Lung (tissue), 12 donors: ENCODE results near the gene KCNMA1. TPM values are rescaled to one million over a fixed set of nuclear protein-coding genes. Genes with fewer than 3 reads are reported as not detected.

ENCODE experiments used
- ATAC-seq: fragments of 200-7000 bp; cut with Tn5 transposase; one replicate; pipeline ENCODE4 v1.9.1; 2020; ENCODE audit warnings: moderate number of reproducible peaks; ENCODE audit not compliant: insufficient read depth, low FRiP score
- DNase-seq, 3 donors: peaks; one replicate each; pipeline ENCODE4 v3.0.0-alpha.2; 2013 to 2017
- H3K27ac ChIP-seq, 2 donors: one replicate each; pipeline ENCODE4 v1.5.1; 2013; ENCODE audit warnings: mild to moderate bottlenecking in 2 of 2, moderate library complexity in 2 of 2, control low read depth in 1 of 2, inconsistent platforms in 1 of 2, low read depth in 1 of 2, low read length in 1 of 2
- H3K27me3 ChIP-seq, 3 donors: one replicate each; pipeline ENCODE4 v1.5.1; 2013; ENCODE audit warnings: low read length in 2 of 3; ENCODE audit not compliant: control insufficient read depth in 3 of 3, insufficient read depth in 3 of 3
- H3K36me3 ChIP-seq, 4 donors: one replicate each; pipeline ENCODE4 v1.5.1; 2013; ENCODE audit warnings: low read length in 4 of 4, mild to moderate bottlenecking in 1 of 4, moderate library complexity in 1 of 4; ENCODE audit not compliant: control insufficient read depth in 4 of 4, insufficient read depth in 4 of 4
- H3K4me1 ChIP-seq, 5 donors: one replicate each; pipeline ENCODE4 v1.5.1; 2013; ENCODE audit warnings: low read length in 5 of 5, mild to moderate bottlenecking in 2 of 5, moderate library complexity in 1 of 5; ENCODE audit not compliant: control insufficient read depth in 5 of 5, insufficient read depth in 5 of 5
- H3K4me3 ChIP-seq: one replicate; pipeline ENCODE4 v1.5.1; 2013; ENCODE audit warnings: mild to moderate bottlenecking, control low read depth, moderate library complexity
- H3K9ac ChIP-seq, 2 donors: one replicate each; pipeline ENCODE4 v1.5.1; 2013; ENCODE audit warnings: low read length in 2 of 2, control low read depth in 1 of 2; ENCODE audit not compliant: insufficient read depth in 1 of 2
- H3K9me3 ChIP-seq, 4 donors: one replicate each; pipeline ENCODE4 v1.5.1; 2013; ENCODE audit warnings: low read length in 3 of 4, mild to moderate bottlenecking in 1 of 4, moderate library complexity in 1 of 4; ENCODE audit not compliant: control insufficient read depth in 4 of 4, insufficient read depth in 3 of 4
- WGBS, 2 donors: extraction: QIAGEN DNeasy Blood & Tissue Kit; methylation state at CpG; one replicate each; pipeline ENCODE4 v1.1.7; 2013; 5-methylcytosine and 5-hydroxymethylcytosine counted together
- polyA plus RNA-seq, 2 donors: library from polyadenylated mRNA; stranded (reverse); fragments of 200-250 nt; gene quantifications; one replicate each; pipeline ENCODE4 v1.2.1, GENCODE V29; 2013
- total RNA-seq, 2 donors: library from RNA; depleted of rRNA in 1 of 2; stranded (reverse); fragments of >200 nt in 1 of 2; gene quantifications; one replicate each; pipeline ENCODE4 v1.2.1, GENCODE V29; 2014 to 2021
- TF ChIP-seq, protein P1 (sequence below): IDR thresholded peaks from 2 replicates; pipeline ENCODE4 v1.5.1; 2012; ENCODE audit warnings: mild to moderate bottlenecking; ENCODE audit errors: control extremely low read depth, extremely low read depth
- donor health status: control.
- donor health status: control.
- donor health status: Bipolar disorder and iron deficiency.
- donor health status: healthy.
- donor health status: DM: yes; HTN: yes; CAD: no.

Gene KCNMA1
- total and polyA plus RNA-seq, 4 donors = 3.8 to 13.0 (median 5.5) TPM

DNA sequence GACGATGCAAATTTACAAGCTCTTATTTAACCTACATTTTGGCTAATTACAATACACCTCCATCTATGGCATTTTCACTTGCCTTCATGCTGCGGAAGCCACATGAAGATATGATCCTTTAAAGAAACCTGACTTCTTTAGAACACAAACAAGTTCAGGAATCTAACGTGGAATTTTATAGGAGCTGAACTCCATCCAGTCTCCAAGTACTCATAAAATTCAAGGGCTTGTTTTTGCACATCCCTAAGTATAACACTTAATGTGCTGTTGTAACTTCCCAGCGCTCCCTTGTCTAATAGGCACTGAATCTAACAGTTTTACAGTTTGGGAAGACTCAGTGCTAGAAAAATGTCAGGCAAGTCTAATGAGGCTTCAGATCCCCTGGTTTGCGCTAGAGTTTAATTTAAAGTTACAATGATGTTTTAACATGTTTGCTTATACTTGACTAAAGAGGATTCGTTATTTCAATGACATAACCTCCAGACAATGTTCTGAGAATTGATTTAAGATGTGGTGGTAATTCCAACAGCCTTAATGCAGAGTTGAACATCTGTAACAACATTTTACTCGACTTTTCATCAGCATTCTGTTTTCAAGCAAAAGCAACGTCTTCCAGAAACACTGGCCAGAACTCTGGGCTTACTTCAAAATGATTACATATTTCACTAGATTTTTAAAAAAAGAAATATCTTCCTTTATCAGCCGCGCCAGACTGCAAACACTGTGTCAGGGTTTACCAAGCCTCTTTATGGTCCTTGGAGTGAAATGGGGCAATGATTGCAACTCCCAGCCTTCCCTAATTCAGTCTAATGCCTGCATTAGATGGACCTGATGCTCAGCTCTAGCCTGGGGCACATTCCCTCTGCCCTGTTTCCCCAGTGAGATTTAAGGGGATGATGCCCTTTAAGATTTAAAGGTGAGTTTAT is 664.3 kb downstream of the KCNMA1 start:
- no peaks in the 10 kb centered on the region for H3K9me3 ChIP-seq
- H3K4me1 ChIP-seq = peaks cover 0 to 40% (median 14%) of the 10 kb centered on the region in 5 donors
- WGBS, 2 donors = 60 to 79% methylated on average over 10 of the region's 10 CpGs
- H3K9ac ChIP-seq = no peak overlapping the region
- H3K36me3 ChIP-seq = no peaks in the 10 kb centered on the region
- no peak overlapping the region for H3K4me3 ChIP-seq
- no peak for ATAC-seq
- peak in 2 of 3 donors; percentile 66 to 74 for DNase-seq
- TF ChIP-seq, protein P1, sequence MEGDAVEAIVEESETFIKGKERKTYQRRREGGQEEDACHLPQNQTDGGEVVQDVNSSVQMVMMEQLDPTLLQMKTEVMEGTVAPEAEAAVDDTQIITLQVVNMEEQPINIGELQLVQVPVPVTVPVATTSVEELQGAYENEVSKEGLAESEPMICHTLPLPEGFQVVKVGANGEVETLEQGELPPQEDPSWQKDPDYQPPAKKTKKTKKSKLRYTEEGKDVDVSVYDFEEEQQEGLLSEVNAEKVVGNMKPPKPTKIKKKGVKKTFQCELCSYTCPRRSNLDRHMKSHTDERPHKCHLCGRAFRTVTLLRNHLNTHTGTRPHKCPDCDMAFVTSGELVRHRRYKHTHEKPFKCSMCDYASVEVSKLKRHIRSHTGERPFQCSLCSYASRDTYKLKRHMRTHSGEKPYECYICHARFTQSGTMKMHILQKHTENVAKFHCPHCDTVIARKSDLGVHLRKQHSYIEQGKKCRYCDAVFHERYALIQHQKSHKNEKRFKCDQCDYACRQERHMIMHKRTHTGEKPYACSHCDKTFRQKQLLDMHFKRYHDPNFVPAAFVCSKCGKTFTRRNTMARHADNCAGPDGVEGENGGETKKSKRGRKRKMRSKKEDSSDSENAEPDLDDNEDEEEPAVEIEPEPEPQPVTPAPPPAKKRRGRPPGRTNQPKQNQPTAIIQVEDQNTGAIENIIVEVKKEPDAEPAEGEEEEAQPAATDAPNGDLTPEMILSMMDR = no peak
- no peak overlapping the region for H3K27ac ChIP-seq
- H3K27me3 ChIP-seq = no peaks in the 10 kb centered on the region

- no peaks in the 10 kb centered on the region for H3K36me3 ChIP-seq
- no peak overlapping the region for H3K9ac ChIP-seq
- 94 to 95% methylated on average over 2 of the region's 2 CpGs for WGBS, 2 donors
- peaks cover 0 to 37% (median 14%) of the 10 kb centered on the region in 5 donors for H3K4me1 ChIP-seq
- no peaks in the 10 kb centered on the region for H3K9me3 ChIP-seq
- DNase-seq = no peak
- no peak overlapping the region for H3K27ac ChIP-seq
- H3K27me3 ChIP-seq = no peaks in the 10 kb centered on the region
- TF ChIP-seq, protein P1 = no peak
- no peak overlapping the region for H3K4me3 ChIP-seq
- no peak for ATAC-seq
These were observed 665.1 kb downstream of the KCNMA1 start for GRCh38 chr10:76972541-76972940.

- TF ChIP-seq, protein P1 = no peak
- Histone ChIP-seq H3K9ac (no peak overlapping the region), H3K36me3 (no peaks in the 10 kb centered on the region), H3K27ac (no peak overlapping the region), H3K4me3 (no peak overlapping the region), H3K9me3 (no peaks in the 10 kb centered on the region), H3K27me3 (no peaks in the 10 kb centered on the region), H3K4me1 (peaks cover 0 to 37% (median 14%) of the 10 kb centered on the region in 5 donors)
- ATAC-seq (no peak), DNase-seq (no peak)
- 83 to 86% methylated on average over 8 of the region's 8 CpGs for WGBS, 2 donors
These were observed 665.9 kb downstream of the KCNMA1 start for GRCh38 chr10:76971547-76972170.
